Measurements from ENCODE around the gene CSPG4. TPM values are rescaled to one million over a fixed set of nuclear protein-coding genes. Genes with fewer than 3 reads are reported as not detected.

The CSPG4 gene
- total RNA-seq, 1 experiment from 2014 or later, result 2.0 TPM

DNA sequence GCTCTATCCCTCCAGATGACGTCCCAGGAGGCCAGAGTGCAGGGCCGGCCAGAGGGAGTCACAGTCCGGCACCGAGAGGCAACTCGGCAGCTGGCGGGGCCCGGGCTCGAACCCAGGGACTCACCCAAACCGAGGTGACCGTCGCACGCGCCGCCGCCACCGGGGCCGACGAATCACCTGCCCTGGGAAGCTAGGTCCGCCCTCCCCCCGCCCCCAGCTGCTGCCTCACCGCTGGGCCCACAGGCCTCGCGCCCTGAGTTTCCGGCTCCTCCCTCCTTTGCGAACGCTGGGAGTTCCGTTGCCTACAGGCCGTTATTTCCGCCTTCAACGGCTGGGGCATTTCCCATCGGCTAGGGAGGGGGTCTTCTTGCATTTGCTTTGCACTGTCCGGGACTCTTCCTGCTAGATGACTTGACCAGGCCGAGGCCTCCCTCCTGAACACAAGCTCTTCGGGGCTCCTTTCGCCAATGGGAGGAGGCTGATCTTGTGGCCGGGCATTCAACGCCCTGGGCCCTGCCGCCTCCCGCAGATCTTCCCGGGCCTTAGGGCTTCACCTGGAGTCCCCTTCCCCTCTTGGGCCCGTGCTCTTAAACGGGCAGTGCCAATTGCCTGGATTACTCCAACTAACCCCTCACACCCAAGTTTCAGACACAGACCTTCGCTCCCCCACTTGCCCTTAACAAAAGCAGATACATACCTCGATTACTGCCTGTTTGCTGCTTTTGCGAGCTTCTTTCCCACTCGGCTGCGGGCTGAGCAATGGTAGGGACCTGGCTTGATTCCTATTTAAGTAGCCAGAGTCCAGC lies 86.9 kb downstream of the CSPG4 start, which contains the start of gene SNUPN:
TSS of gene SNUPN (minus strand) at position 184 of the 806 bp plus-strand sequence. CDS start 4,674 bp downstream, outside the sequence.
- H3K9me3 Mint-ChIP-seq, result no peaks in the 10 kb centered on the region
- no peaks in the 10 kb centered on the region for H3K4me1 ChIP-seq (ENCODE audit: insufficient read depth, low read length)
- H3K27ac Mint-ChIP-seq, result peak within 1 kb of the TSS; percentile 90 to 98 (median 98)
- H3K4me2 ChIP-seq (ENCODE audit: insufficient read depth, insufficient read length, low read length), result peak within 1 kb of the TSS; percentile 99
- no peak within 1 kb of the TSS for H2BK15ac ChIP-seq (ENCODE audit: low read depth, low read length)
- no peak within 1 kb of the TSS for H4K91ac ChIP-seq (ENCODE audit: insufficient read length, low read depth, low read length)
- no peak within 1 kb of the TSS for H2BK120ac ChIP-seq (ENCODE audit: low read depth, low read length, poor library complexity, severe bottlenecking)
- H3K14ac ChIP-seq (ENCODE audit: insufficient read depth, low read length), result peak within 1 kb of the TSS; percentile 81; the same call in 1 of the 2 replicates
- H3K23me2 ChIP-seq (ENCODE audit: insufficient read length, low read depth, low read length, poor library complexity, severe bottlenecking), result peaks cover 7% of the 10 kb centered on the region
- no peaks in the 10 kb centered on the region for H3K27me3 Mint-ChIP-seq (ENCODE audit: low read depth)
- no peaks in the 10 kb centered on the region for H4K20me1 ChIP-seq (ENCODE audit: control insufficient read depth, insufficient read depth, insufficient read length)
- peaks cover 8 to 12% of the 10 kb centered on the region in 2 experiments; a peak in 3 of 4 replicates for H3K4me1 Mint-ChIP-seq
- H3K18ac ChIP-seq (ENCODE audit: insufficient read length, low read depth, low read length), result peak within 1 kb of the TSS; percentile 67
- no peak within 1 kb of the TSS for H2AK5ac ChIP-seq (ENCODE audit: insufficient read length, low read length)
- no peak within 1 kb of the TSS for H2BK12ac ChIP-seq (ENCODE audit: insufficient read length, low read depth, low read length)
- H2AFZ ChIP-seq (ENCODE audit: low read length), result no peak within 1 kb of the TSS
- no peak for TF ChIP-seq CTCF (conservative IDR thresholded peaks at IDR 0.05)
- DNase-seq, result peak; percentile 97
- no peak within 1 kb of the TSS for H4K8ac ChIP-seq (replicated peaks; ENCODE audit: insufficient read length, low read depth, low read length)
- no peaks in the 10 kb centered on the region for H3K9me3 ChIP-seq (ENCODE audit: control insufficient read depth, low read depth, low read length)
- H3K36me3 Mint-ChIP-seq (ENCODE audit: insufficient read depth in 1 of 3, low read depth in 3 of 3), result peaks cover 0 to 3% (median 1%) of the 10 kb centered on the region in 3 experiments; a peak in 1 of 7 replicates
- no peak within 1 kb of the TSS for H3K56ac ChIP-seq (ENCODE audit: insufficient read length, low read depth, low read length)
- no peaks in the 10 kb centered on the region for H3K79me2 ChIP-seq (ENCODE audit: insufficient read depth, low read length)
- H4K5ac ChIP-seq (ENCODE audit: insufficient read length, low read depth, low read length), result no peak within 1 kb of the TSS
- no peak within 1 kb of the TSS for H3T11ph ChIP-seq (ENCODE audit: low read length)
- no peak within 1 kb of the TSS for H2BK5ac ChIP-seq (ENCODE audit: insufficient read length, low read length)
- no peak within 1 kb of the TSS for H2BK20ac ChIP-seq (ENCODE audit: low read depth, low read length, poor library complexity, severe bottlenecking)
- H3K9ac ChIP-seq (ENCODE audit: extremely low read depth, insufficient read length, low read length), result peak within 1 kb of the TSS; percentile 61
- no peak within 1 kb of the TSS for H3K4ac ChIP-seq (ENCODE audit: low read depth, low read length)
- no peaks in the 10 kb centered on the region for H3K27me3 ChIP-seq (ENCODE audit: insufficient read depth, low read length)
- WGBS (ENCODE audit: extremely low coverage, insufficient read length, low lambda C conversion rate), result no CpG with 5 or more reads among the region's 47 CpGs
- H3K4me3 Mint-ChIP-seq, result peak within 1 kb of the TSS; percentile 86 to 89
- no peak within 1 kb of the TSS for H3K23ac ChIP-seq (ENCODE audit: insufficient read length, low read depth, low read length)
- no peaks in the 10 kb centered on the region for H3K79me1 ChIP-seq (ENCODE audit: insufficient read depth, low read depth, low read length, poor library complexity, severe bottlenecking)
- peak within 1 kb of the TSS; percentile 65 for H3K27ac ChIP-seq (ENCODE audit: insufficient read length, low read depth, low read length)

Other genes starting within 250 kb of the CSPG4 start
- 40.9 and 42.2 TPM in 2 replicates for gene PTPN9, start 133.5 kb downstream of the CSPG4 start, total RNA-seq (2021)
- gene SNUPN, start 87.1 kb downstream of the CSPG4 start, total RNA-seq (2021), result 29.8 and 32.7 TPM in 2 replicates
- 97.9 and 106 TPM in 2 replicates for gene IMP3, start 72.6 kb downstream of the CSPG4 start, total RNA-seq (2021)
- gene SNX33, start 64.9 kb downstream of the CSPG4 start, total RNA-seq (2021), result 17.7 and 18.7 TPM in 2 replicates
- 29.6 and 31.8 TPM in 2 replicates for gene UBE2Q2, start 130.6 kb upstream of the CSPG4 start, total RNA-seq (2021)
- 59.2 and 59.9 TPM in 2 replicates for gene FBXO22, start 191.0 kb upstream of the CSPG4 start, total RNA-seq (2021)

Measured in H9 (cell line).